Measurements from ENCODE around the gene AMPH.

Gene AMPH

DNA sequence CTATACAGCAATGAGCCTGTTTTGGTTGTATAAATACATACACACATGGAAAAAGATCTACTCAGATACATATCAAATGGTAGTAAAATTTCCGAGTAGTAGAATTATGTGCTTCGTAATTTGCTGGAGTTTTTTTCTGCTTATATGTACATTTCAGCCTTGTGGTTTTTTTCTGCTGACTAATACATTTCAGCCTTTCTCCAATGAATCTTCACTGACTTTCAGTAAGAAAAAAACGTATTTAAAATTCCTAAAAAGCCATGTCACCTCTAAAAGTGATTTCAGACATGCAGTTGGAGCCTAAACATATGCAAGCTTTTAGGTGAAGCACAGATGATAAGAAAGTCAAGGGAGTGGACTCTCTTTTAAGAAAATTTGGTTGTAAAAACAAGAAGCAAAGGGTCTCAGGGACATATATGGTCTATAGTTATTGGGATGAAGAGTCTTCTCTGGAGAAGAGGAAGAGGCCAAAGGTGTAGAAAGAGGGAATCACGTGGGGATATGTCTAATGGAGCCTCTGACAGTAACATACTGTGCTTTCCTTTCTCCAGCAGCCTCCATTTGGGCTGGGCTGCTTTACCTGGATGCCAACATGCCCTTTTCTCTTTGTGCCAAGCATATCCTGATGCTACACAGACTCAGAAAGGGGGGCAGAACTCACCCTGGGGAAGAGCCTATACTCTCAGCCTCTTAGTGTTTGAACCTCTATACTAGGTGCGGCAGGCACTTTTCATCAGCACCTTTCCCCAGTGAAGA, 2.4 kb downstream of the AMPH start:
- TF ChIP-seq, protein P1, sequence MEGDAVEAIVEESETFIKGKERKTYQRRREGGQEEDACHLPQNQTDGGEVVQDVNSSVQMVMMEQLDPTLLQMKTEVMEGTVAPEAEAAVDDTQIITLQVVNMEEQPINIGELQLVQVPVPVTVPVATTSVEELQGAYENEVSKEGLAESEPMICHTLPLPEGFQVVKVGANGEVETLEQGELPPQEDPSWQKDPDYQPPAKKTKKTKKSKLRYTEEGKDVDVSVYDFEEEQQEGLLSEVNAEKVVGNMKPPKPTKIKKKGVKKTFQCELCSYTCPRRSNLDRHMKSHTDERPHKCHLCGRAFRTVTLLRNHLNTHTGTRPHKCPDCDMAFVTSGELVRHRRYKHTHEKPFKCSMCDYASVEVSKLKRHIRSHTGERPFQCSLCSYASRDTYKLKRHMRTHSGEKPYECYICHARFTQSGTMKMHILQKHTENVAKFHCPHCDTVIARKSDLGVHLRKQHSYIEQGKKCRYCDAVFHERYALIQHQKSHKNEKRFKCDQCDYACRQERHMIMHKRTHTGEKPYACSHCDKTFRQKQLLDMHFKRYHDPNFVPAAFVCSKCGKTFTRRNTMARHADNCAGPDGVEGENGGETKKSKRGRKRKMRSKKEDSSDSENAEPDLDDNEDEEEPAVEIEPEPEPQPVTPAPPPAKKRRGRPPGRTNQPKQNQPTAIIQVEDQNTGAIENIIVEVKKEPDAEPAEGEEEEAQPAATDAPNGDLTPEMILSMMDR (IDR thresholded peaks at IDR 0.05; ENCODE audit: control insufficient read depth, extremely low read depth, insufficient read depth), result no peak
- H3K4me3 ChIP-seq (ENCODE audit: low read depth, low read length), result no peak overlapping the region
- DNase-seq (ENCODE audit: low read depth), result no peak

DNA sequence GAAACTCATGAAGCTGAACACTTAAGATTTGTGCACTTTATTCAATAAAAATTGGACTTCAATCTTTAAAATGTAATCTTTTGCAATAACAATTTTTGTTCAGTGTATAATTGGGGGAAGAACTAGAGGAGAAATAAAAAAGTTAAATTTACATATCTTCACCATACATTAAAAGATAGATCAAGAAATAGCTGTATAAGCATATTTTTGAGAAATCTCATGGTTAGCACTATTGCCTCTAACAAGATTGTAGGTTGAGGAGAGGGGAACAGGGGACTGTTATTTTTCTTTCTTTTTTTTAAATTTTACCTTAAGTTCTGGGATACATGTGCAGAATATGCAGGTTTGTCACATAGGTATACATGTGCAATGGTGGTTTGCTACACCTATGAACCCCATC, 5.3 kb downstream of the AMPH start:
- no peak for DNase-seq (ENCODE audit: low read depth)
- H3K4me3 ChIP-seq (ENCODE audit: low read depth, low read length), result no peak overlapping the region
- TF ChIP-seq, protein P1 (IDR thresholded peaks at IDR 0.05; ENCODE audit: control insufficient read depth, extremely low read depth, insufficient read depth), result no peak

GRCh38 chr7:38615665-38616064, 15.5 kb downstream of the AMPH start:
- TF ChIP-seq, protein P1 (IDR thresholded peaks at IDR 0.05; ENCODE audit: control insufficient read depth, extremely low read depth, insufficient read depth), result no peak
- DNase-seq (ENCODE audit: low read depth), result no peak
- no peak overlapping the region for H3K4me3 ChIP-seq (ENCODE audit: low read depth, low read length)

DNA sequence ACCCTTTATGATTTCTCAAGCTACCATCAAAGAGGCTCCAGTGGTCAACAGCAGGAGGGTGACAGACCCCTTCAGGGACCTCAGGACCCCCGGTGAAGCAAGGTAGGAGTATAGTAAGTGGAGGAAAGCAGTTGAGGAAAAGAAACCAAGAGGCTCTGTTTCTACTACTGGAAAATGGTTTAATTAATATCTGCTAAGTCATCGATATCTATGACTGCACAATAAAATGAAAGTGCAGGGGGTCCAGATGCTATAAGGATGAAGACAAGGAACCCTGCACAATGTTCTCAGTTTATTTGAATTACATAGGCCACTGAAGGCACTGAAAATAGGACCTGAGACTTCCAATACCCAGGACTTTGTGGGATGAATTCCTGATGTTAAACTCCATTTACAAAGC, 23.7 kb downstream of the AMPH start:
- no peak for DNase-seq (ENCODE audit: low read depth)
- TF ChIP-seq, protein P1 (IDR thresholded peaks at IDR 0.05; ENCODE audit: control insufficient read depth, extremely low read depth, insufficient read depth), result no peak
- H3K4me3 ChIP-seq (ENCODE audit: low read depth, low read length), result no peak overlapping the region

DNA sequence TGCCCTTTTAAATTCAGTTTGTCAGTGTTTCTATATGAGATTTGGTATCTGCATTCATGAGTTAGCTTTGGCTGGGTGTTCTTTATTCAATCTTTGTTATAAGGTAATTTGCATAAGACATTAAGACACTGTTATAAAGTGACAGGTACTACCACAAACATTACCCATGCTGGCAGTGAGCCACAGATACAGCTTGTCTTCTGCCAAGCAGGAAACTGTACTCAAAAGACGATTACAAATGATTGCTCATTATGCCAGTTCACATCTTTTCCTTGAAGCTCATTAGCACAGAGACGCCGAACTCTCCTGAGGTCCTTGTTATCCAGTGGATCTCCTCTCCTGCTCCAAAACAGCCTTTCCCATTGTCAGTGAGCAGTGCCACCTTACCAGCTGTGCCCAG, 30.4 kb downstream of the AMPH start:
- peak; percentile 11 for DNase-seq (ENCODE audit: low read depth)
- TF ChIP-seq, protein P1 (IDR thresholded peaks at IDR 0.05; ENCODE audit: control insufficient read depth, extremely low read depth, insufficient read depth), result no peak
- no peak overlapping the region for H3K4me3 ChIP-seq (ENCODE audit: low read depth, low read length)

DNA sequence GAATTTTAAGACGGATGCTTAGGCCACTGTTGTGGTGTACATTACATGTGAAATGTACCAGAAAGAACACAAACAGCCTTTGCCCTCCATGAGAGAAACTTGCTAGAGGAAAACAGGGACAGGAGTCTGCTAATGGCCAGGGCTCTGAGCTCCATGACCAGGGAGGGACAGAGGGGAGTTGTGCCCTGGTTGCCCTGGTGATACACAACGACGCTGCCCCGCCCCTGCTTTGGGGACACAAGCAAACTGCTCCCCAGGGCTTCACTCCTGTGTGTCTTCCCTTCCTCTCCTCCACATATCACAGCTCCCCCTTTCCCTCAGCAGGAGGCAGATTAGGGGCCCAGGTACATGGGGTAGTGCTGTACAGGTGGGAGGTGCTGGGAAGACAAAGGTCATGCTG, 36.2 kb downstream of the AMPH start:
- TF ChIP-seq, protein P1 (IDR thresholded peaks at IDR 0.05; ENCODE audit: control insufficient read depth, extremely low read depth, insufficient read depth), result no peak
- no peak overlapping the region for H3K4me3 ChIP-seq (ENCODE audit: low read depth, low read length)
- no peak for DNase-seq (ENCODE audit: low read depth)

GRCh38 chr7:38592737-38593288, 38.4 kb downstream of the AMPH start:
- H3K4me3 ChIP-seq (ENCODE audit: low read depth, low read length), result no peak overlapping the region
- DNase-seq (ENCODE audit: low read depth), result no peak
- TF ChIP-seq, protein P1 (IDR thresholded peaks at IDR 0.05; ENCODE audit: control insufficient read depth, extremely low read depth, insufficient read depth), result no peak

Data from LNCaP clone FGC (cell line).